ES-I3 (cell line): Measurements from ENCODE around the gene NIPSNAP2.

Experiments
- H3K36me3 ChIP-seq: 2 replicates; pipeline ENCODE4 v1.6.1; 2013; ENCODE audit warnings: mild to moderate bottlenecking, low read length, control low read depth, moderate library complexity; ENCODE audit not compliant: insufficient read depth
- H3K4me1 ChIP-seq: 2 replicates; pipeline ENCODE4 v1.6.1; 2013; ENCODE audit warnings: mild to moderate bottlenecking, control low read depth, low read length; ENCODE audit not compliant: insufficient read depth
- H3K9ac ChIP-seq: 2 replicates; pipeline ENCODE4 v1.6.1; 2013; ENCODE audit warnings: low read depth, mild to moderate bottlenecking, low read length, moderate library complexity
- H3K9me3 ChIP-seq: 2 replicates; pipeline ENCODE4 v1.6.1; 2013; ENCODE audit warnings: mild to moderate bottlenecking, low read length, moderate library complexity; ENCODE audit not compliant: control insufficient read depth, insufficient read depth

NIPSNAP2 gene

DNA sequence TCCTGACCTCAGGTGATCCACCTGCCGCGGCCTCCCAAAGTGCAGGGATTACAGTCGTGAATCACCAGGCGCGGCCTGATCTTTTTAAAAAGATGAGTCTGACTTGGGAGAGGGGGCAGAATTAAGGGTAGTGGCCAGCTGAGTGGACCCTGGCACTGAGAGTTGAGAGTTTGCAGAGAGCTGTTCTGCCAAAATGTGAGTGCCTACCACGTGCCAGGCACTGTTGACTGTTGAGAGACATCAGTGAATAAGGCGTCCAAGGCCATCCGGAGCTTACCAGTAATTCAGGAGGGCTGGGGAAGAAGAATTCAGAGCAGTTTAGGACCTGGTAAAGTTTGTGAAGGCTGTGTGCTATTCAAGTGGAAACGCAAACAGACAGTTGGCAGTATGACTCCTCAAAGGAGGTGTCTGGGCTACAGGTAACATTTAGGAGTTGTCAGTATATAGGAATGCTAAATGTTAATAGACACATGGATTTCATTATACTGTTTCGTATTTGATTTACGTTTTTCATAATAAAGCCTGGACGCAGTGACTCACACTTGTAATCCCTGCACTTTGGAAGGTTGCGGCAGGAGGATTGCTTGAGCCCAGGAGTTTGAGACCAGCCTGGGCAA is 1.5 kb downstream of the NIPSNAP2 start:
- no peaks in the 10 kb centered on the region for H3K9me3 ChIP-seq
- no peak overlapping the region; the same call in 1 of the 2 replicates for H3K9ac ChIP-seq
- H3K4me1 ChIP-seq: peaks cover 5% of the 10 kb centered on the region
- H3K36me3 ChIP-seq: peaks cover 3% of the 10 kb centered on the region

DNA sequence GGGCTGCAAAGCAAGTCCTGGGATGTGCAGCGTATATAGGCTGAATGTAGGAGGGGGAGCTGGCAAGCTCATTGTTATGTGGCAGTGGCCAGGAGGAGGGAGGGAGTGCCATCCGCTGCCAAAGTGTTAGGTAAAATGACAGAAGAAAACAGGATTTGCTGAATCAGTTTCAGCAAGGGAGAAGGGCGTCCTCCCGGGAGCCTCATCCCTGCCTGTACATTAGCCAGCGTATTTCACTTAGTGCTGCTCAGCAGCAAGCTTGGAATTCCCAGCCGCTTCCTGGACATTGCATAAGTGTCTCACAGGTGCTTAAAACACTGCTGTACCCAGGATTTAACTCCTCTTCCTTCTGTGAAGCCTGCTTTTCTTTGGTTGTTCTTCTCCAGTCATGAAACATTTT is 2.5 kb downstream of the NIPSNAP2 start:
- H3K36me3 ChIP-seq: peaks cover 3% of the 10 kb centered on the region
- H3K4me1 ChIP-seq: peaks cover 5% of the 10 kb centered on the region
- H3K9me3 ChIP-seq: no peaks in the 10 kb centered on the region
- H3K9ac ChIP-seq: no peak overlapping the region

DNA sequence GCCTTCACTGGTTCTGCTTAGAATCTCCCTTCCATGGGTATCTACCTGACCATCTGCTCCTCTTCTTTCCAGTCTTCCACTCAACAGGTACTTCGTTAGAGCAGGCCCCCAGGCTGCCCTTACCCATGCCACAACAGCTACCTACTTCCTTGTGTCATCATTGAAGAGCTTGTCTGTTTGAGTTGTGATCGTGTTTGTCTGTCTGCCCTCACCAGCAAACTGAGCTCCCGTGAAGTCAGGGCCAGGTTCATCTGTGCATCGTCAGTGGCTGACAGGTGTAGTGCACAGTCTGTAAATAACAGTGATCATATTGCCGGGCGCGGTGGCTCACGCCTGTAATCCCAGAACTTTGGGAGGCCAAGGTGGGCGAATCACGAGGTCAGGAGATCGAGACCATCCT is 5.0 kb downstream of the NIPSNAP2 start:
- peaks cover 5% of the 10 kb centered on the region for H3K4me1 ChIP-seq
- H3K9ac ChIP-seq: no peak overlapping the region
- H3K36me3 ChIP-seq: peaks cover 3% of the 10 kb centered on the region

DNA sequence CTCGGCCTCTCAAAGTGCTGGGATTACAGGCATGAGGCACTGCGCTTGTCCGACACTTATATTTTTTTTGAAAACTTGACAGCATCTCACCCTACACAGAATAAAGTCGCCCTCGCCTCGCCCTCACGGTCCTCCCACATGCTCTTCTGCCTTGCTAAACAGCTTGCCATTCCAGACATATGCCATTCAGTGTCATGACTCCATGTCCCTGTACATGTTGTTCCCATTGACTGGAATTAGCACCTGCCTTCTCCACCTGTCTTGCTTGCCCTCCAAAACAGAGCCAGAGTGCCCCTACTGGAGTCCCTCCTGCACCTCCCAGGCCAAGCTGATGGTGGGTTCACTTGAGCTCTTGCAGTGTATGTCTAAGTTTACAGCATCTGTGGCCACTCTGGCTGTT is 6.2 kb downstream of the NIPSNAP2 start:
- peaks cover 3% of the 10 kb centered on the region for H3K36me3 ChIP-seq

More for the DNA sequence above, 5.0 kb downstream of the NIPSNAP2 start:
- H3K9me3 ChIP-seq: no peaks in the 10 kb centered on the region

DNA sequence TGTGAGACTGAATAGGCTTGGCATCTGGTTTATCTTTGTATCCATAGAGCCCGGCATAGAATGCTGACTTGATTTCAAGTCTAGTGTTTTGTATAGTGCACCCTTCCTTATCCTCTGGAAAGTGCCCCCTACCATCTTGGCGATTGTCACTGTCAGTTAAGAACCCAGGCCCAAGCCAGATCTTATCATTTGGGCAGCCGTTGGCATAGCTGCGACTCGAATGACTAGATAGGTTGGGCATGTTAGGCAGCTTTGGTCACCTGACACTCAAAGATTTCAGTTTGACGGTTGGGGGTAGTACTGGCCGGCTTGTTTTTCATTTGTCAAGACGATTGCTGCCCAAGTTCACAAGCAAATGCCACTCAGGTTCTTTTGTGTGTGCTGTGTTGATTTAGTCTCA is 6.6 kb downstream of the NIPSNAP2 start:
- Histone ChIP-seq H3K4me1 (peaks cover 2% of the 10 kb centered on the region), H3K36me3 (peaks cover 3% of the 10 kb centered on the region), H3K9me3 (no peaks in the 10 kb centered on the region), H3K9ac (no peak overlapping the region)

More for the DNA sequence above, 6.2 kb downstream of the NIPSNAP2 start:
- Histone ChIP-seq H3K9ac (no peak overlapping the region), H3K9me3 (no peaks in the 10 kb centered on the region), H3K4me1 (peaks cover 5% of the 10 kb centered on the region)

DNA sequence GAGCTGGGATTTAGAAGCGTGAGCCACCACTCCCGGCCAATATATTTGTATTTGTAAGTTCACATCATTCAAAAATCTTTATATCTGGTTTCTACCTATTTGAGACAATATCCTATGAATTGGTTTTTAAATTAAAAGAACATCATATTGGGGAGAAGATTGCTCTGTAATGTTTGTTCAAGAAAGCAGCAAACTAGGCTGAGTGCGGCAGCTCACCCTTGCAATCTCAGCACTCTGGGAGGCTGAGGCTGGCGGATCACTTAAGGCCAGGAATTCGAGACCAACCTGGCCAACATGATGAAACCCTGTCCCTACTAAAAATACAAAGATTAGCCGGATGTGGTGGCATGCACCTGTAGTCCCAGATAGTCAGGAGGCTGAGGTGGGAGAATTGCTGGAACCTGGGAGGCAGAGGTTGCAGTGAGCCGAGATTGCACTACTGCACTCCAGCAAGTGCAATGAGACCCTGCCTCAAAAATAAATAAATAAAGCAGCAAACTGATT is 9.4 kb downstream of the NIPSNAP2 start:
- no peaks in the 10 kb centered on the region for H3K9me3 ChIP-seq
- no peaks in the 10 kb centered on the region; the same call in none of the 2 replicates for H3K36me3 ChIP-seq
- no peak overlapping the region for H3K9ac ChIP-seq
- H3K4me1 ChIP-seq: no peaks in the 10 kb centered on the region; the same call in 1 of the 2 replicates

DNA sequence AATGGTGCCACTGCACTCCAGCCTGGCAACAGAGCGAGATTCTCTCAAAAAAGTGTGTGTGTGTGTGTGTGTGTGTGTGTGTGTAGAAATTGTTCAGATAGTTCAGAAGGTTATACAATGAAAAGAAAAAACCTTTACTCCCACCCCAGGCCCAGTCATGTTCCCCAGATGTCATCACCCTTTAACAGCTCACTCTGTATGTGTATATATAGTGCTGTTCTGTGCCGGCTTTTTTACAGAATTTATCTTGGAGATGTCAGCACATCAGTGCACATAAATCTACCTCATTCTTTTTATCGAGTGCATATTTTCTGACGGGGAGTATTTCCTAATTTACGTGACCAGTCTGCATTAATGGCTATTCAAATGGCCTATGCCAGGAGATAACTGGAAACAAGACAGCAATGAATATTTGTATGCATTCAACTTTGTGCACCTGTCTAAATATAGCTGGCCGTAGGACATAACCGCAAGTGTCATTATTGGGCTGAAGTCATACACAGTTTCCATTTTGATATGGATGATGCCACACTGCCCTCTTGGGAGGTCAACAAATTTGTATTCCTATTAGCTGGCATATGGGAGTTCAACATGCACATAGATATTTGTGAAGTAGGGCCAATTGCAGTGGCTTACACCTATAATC is 11.7 kb downstream of the NIPSNAP2 start:
- H3K36me3 ChIP-seq: peaks cover 7% of the 10 kb centered on the region
- no peak overlapping the region for H3K9ac ChIP-seq
- no peaks in the 10 kb centered on the region for H3K4me1 ChIP-seq
- no peaks in the 10 kb centered on the region for H3K9me3 ChIP-seq

DNA sequence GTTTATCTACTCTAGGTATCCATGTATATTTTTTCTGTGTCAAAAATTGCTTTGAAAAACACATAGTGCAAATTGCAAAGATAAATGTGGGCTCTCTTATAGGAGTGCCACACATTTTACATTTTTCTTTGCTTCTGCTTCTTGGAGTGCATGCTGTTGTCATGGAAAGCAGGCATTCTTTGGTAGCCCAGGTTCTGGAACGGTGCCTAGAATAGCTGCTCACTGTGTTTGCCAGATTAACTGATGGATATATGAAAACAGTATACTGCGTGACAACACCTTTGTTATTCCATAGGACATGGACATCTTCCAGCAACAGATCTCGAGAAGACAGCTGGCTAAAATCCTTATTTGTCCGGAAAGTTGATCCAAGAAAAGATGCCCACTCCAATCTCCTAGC is 13.4 kb downstream of the NIPSNAP2 start:
- H3K36me3 ChIP-seq: peaks cover 7% of the 10 kb centered on the region
- no peaks in the 10 kb centered on the region for H3K9me3 ChIP-seq
- no peaks in the 10 kb centered on the region for H3K4me1 ChIP-seq
- no peak overlapping the region for H3K9ac ChIP-seq

DNA sequence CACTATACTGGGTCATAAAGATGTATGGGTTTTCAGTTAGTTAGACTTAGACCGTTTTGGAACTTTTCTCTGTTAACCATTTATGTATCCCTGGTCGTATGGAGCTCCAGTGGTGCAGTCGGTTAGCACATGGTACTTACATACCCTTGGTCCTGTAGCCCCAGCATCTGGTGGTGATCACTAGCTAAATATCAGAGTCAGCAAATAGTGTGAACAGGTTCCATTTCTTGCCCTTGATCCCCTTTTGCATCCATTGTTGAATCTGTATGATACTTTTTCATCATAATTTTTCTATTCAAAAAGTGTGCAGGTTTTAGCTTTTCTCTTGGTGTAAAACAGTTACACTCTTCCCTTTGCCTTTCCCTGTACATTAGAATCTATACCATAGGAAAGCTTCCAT is 15.9 kb downstream of the NIPSNAP2 start:
- Histone ChIP-seq H3K36me3 (peaks cover 7% of the 10 kb centered on the region), H3K4me1 (no peaks in the 10 kb centered on the region), H3K9me3 (no peaks in the 10 kb centered on the region), H3K9ac (no peak overlapping the region)

DNA sequence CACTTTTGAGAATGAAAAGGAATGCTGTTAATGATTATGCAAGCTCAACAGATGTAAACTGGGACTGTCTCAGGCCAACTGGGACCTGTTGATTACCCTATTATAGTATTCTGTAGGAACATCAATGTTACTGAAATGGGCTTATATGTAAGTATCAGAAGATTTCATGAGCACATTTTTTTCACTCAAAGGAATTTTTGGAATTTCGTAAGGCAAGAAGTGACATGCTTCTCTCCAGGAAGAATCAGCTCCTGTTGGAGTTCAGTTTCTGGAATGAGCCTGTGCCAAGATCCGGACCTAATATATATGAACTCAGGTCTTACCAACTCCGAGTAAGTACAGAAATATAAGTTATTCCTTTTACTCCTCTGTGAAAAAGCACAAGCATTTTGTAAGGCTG is 19.2 kb downstream of the NIPSNAP2 start:
- peaks cover 11% of the 10 kb centered on the region for H3K36me3 ChIP-seq
- H3K4me1 ChIP-seq: no peaks in the 10 kb centered on the region
- H3K9me3 ChIP-seq: no peaks in the 10 kb centered on the region
- H3K9ac ChIP-seq: no peak overlapping the region

DNA sequence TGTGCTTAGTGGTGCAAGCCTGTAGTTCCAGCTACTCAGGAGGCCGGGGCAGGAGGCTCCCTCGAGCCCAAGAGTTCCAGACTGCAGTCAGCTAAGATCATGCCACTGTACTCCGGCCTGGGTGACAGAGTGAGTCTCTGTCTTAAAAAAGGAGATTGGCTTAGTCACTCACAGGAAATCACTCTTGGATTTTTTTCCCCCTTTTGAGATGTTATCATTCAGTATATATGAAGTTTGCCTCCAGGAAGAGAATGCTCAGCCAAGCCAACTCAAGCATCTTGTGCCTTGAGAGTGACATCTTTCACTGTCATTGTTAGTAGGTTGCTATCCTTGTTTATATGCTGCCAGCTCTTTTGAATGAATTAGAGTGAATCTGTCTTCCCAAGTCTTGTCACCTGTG is 28.0 kb downstream of the NIPSNAP2 start:
- Histone ChIP-seq H3K36me3 (peaks cover 8% of the 10 kb centered on the region; the same call in 1 of the 2 replicates), H3K9me3 (no peaks in the 10 kb centered on the region), H3K9ac (no peak overlapping the region), H3K4me1 (no peaks in the 10 kb centered on the region)

DNA sequence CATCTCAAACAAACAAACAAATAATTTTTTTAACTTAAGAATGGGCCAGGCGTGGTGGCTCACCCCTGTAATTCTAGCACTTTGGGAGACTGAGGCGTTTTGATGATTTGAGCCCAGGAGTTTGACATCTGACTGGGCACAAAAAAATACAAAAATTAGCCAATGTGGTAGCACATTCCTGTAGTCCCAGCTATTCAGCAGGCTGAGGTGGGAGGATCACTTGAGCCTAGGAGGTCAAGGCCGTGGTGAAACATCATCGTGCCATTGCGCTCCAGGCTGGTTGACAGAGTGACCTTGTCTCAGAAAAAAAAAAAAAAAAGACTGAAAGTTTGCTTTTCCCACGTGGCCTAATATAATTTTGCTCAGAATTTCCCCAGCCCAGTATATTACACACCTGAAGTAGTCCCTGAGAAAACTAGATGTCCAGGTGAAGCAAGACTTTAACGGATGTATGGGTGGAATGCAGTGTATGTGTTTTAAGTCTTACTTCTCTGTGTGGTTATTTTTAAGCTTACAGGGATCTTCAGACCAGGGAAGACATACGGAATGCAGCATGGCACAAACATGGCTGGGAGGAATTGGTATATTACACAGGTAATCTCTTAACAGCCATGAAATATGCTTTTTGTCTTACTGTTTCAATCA is 32.6 kb downstream of the NIPSNAP2 start:
- Histone ChIP-seq H3K9ac (no peak overlapping the region), H3K9me3 (no peaks in the 10 kb centered on the region), H3K36me3 (0 out of 2 replicates have a peak, but pooled peaks cover 8% of the 10 kb centered on the region), H3K4me1 (no peaks in the 10 kb centered on the region)

DNA sequence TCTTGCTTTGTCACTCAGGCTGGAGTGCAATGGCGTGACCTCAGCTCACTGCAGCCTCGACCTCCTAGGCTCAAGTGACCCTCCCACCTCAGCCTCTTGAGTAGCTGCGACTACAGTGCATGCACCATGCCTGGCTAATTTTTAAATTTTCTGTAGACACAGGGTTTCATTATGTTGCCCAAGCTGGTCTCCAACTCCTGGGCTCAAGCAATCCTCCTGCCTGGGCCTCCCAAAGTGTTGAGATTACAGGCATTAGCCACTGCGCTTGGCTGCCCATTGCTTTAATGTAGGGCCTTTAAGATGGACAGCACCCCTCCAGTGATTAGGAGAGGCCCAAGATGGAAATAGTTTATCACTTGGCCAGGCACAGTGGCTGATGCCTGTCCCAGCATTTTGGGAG is 39.4 kb downstream of the NIPSNAP2 start:
- no peaks in the 10 kb centered on the region for H3K4me1 ChIP-seq

DNA sequence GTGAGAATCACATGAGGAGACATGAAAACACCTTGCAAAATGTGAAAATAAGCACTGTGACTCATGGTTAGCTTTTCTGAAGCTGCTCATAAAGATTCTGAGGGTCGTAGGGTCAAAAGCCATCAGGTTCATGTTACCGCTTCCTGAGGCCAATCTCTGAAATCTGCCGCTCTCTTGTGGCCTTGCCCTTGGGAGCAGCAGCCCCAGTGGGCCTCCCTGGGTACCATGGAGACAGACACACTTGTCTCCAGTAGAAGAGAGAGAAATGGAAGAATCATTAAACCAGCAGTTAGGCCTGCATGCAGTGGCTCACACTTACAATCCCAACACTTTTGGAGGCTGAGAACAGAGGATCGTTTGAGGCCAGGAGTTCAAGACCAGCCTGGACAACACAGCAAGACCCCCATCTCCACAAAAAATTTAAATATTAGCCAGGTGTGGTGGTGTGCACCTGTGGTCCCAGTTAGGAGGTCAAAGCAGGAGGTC is 42.8 kb downstream of the NIPSNAP2 start:
- no peaks in the 10 kb centered on the region for H3K4me1 ChIP-seq
- no peaks in the 10 kb centered on the region for H3K9me3 ChIP-seq
- no peak overlapping the region for H3K9ac ChIP-seq
- H3K36me3 ChIP-seq: no peaks in the 10 kb centered on the region; the same call in 1 of the 2 replicates

More for the DNA sequence above, 39.4 kb downstream of the NIPSNAP2 start:
- Histone ChIP-seq H3K9ac (no peak overlapping the region), H3K36me3 (no peaks in the 10 kb centered on the region), H3K9me3 (no peaks in the 10 kb centered on the region)
